Hepatocyte (in vitro differentiated cells): ENCODE data around the gene ELMO2. TPM values are rescaled to one million over a fixed set of nuclear protein-coding genes. Genes with fewer than 3 reads are reported as not detected.

Experiments
- DNase-seq: peaks from one replicate; pipeline ENCODE4 v3.0.0-alpha.2; 2016; ENCODE audit warnings: low spot score
- H2AFZ ChIP-seq: fragments of 200-600 bp; sonication (generic); 2 replicates; pipeline ENCODE4 v1.6.0; 2016; ENCODE audit warnings: antibody characterized with exemption, mild to moderate bottlenecking
- H3K27ac ChIP-seq: fragments of 200-600 bp; sonication (generic); 2 replicates; pipeline ENCODE4 v1.5.1; 2016; ENCODE audit warnings: mild to moderate bottlenecking
- H3K27me3 ChIP-seq: fragments of 200-600 bp; sonication (generic); 2 replicates; pipeline ENCODE4 v1.6.1; 2016
- H3K36me3 ChIP-seq: fragments of 200-600 bp; sonication (generic); replicated peaks from 2 replicates; pipeline ENCODE4 v1.5.1; 2016; ENCODE audit warnings: low read depth; ENCODE audit not compliant: insufficient read depth
- H3K4me1 ChIP-seq: fragments of 200-600 bp; sonication (generic); 2 replicates; pipeline ENCODE4 v1.5.1; 2016; ENCODE audit warnings: mild to moderate bottlenecking, moderate library complexity; ENCODE audit not compliant: insufficient read depth
- H3K4me2 ChIP-seq: fragments of 200-600 bp; sonication (generic); 2 replicates; pipeline ENCODE4 v1.6.0; 2016
- H3K4me3 ChIP-seq: fragments of 200-600 bp; sonication (generic); 2 replicates; pipeline ENCODE4 v1.5.1; 2016; ENCODE audit warnings: mild to moderate bottlenecking
- H3K79me2 ChIP-seq: fragments of 200-600 bp; sonication (generic); 2 replicates; pipeline ENCODE4 v1.6.0; 2017; ENCODE audit warnings: mild to moderate bottlenecking
- H3K9me2 ChIP-seq: fragments of 200-600 bp; sonication (generic); replicated peaks from 2 replicates; pipeline ENCODE4 v1.6.0; 2017; ENCODE audit warnings: mild to moderate bottlenecking; ENCODE audit not compliant: insufficient read depth
- H3K9me3 ChIP-seq: fragments of 200-600 bp; sonication (generic); 2 replicates; pipeline ENCODE4 v1.5.1; 2016; ENCODE audit warnings: low read depth, mild to moderate bottlenecking
- H4K20me1 ChIP-seq: fragments of 200-600 bp; sonication (generic); 2 replicates; pipeline ENCODE4 v1.6.0; 2016; ENCODE audit warnings: mild to moderate bottlenecking; ENCODE audit not compliant: insufficient read depth, poor library complexity, severe bottlenecking
- CTCF ChIP-seq: fragments of 200-600 bp; sonication (generic); IDR thresholded peaks from 2 replicates; pipeline ENCODE4 v1.5.1; 2016; ENCODE audit warnings: antibody characterized with exemption, mild to moderate bottlenecking; ENCODE audit not compliant: poor library complexity
- EZH2 ChIP-seq: fragments of 200-600 bp; sonication (generic); IDR thresholded peaks from 2 replicates; pipeline ENCODE4 v1.6.1; 2016; ENCODE audit warnings: antibody characterized with exemption, mild to moderate bottlenecking, borderline replicate concordance
- EZH2phosphoT487 ChIP-seq: fragments of 200-600 bp; sonication (generic); IDR thresholded peaks from one replicate; pipeline ENCODE4 v1.6.1; 2018; ENCODE audit warnings: antibody characterized with exemption, mild to moderate bottlenecking, low read depth, moderate library complexity; ENCODE audit not compliant: unreplicated experiment, severe bottlenecking
- WGBS: methylation state at CpG from one replicate; pipeline ENCODE4 v1.1.6; 2016; ENCODE audit warnings: low lambda C conversion rate; ENCODE audit errors: missing lambda C conversion rate; 5-methylcytosine and 5-hydroxymethylcytosine counted together
- polyA plus RNA-seq: library from polyadenylated mRNA; unstranded; fragments of >200 nt; fragmentation: Nextera tagmentation; extraction: Ambion mirVana; gene quantifications from 2 replicates; pipeline ENCODE4 v1.2.1, GENCODE V29; 2016
- total RNA-seq: library from RNA; depleted of rRNA; stranded (reverse); fragments of >200 nt; gene quantifications from 2 replicates; pipeline ENCODE4 v1.2.3, GENCODE V29; 2014

ELMO2 gene
- total and polyA plus RNA-seq, 2 experiments from 2014 or later = 35.0 to 42.3 TPM

DNA sequence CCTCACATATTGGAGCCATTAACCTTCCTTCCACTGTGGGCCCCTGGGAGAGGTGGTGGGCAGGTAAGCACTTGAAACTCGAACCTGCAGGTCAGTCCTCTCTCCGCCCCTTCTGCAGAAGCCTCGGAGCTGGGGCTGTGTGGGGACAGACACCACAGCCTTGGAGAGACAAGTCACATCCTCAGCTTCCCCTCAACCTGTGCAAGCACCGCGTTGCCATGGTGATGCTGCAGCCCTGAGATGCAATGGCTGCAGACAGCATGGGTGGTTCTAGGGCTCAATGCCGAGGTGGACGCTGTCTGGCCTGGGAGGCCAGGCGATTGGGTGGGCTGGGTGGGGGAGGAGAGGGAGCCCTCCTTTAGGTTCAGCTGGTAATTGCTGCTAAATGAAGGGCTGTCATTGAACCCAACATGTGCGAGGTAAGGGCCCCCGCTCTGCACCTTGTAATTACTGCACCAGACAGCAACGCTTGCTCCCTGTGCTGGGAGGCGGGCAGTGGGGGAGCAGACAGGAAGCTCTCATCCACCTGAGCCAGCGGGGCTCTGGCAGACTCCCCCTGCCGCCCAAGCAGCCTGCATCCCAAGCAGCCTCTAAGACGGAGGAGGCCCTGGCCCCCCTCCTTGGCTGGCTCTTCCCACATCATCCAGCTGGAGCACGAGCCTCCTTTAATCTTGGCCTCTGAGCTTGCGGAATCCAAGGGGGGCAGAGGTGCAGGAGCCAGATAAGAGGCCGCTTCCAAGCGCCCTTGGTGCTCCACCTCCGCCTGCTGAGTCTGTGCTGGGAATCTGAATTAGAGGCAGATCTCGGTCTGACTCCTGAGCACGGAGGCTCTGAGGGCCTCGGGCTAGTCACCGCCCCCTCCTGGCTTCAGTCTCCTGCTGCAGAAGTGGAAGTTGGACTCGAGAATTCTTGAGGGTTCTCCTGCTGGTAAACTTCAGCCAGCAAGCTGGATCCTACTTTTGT lies 58.3 kb downstream of the ELMO2 start:
- Histone ChIP-seq H3K4me2 (peak overlapping the region; percentile 56), H2AFZ (no peak overlapping the region), H3K9me3 (no peaks in the 10 kb centered on the region), H3K9me2 (no peaks in the 10 kb centered on the region), H3K27me3 (peaks cover 10% of the 10 kb centered on the region), H4K20me1 (no peaks in the 10 kb centered on the region), H3K79me2 (no peaks in the 10 kb centered on the region), H3K27ac (peak overlapping the region; percentile 43), H3K4me1 (peaks cover 27% of the 10 kb centered on the region), H3K36me3 (no peaks in the 10 kb centered on the region), H3K4me3 (no peak overlapping the region)
- TF ChIP-seq EZH2 (no peak), EZH2phosphoT487 (no peak), CTCF (peak; percentile 23)
- 36% methylated on average over 23 of the region's 25 CpGs for WGBS
- peak; percentile 63 for DNase-seq

GRCh38 chr20:46346770-46347169 lies 59.6 kb downstream of the ELMO2 start:
- no peak overlapping the region for H3K4me2 ChIP-seq
- H3K27me3 ChIP-seq = peaks cover 23% of the 10 kb centered on the region
- H3K4me3 ChIP-seq = no peak overlapping the region
- H3K27ac ChIP-seq = no peak overlapping the region
- H3K9me3 ChIP-seq = no peaks in the 10 kb centered on the region
- no peaks in the 10 kb centered on the region for H3K79me2 ChIP-seq
- TF ChIP-seq CTCF (no peak), EZH2 (no peak), EZH2phosphoT487 (no peak)
- no peaks in the 10 kb centered on the region for H4K20me1 ChIP-seq
- no peak for DNase-seq
- H2AFZ ChIP-seq = no peak overlapping the region
- H3K4me1 ChIP-seq = peaks cover 27% of the 10 kb centered on the region
- H3K9me2 ChIP-seq = no peaks in the 10 kb centered on the region
- no peaks in the 10 kb centered on the region for H3K36me3 ChIP-seq
- 92% methylated on average over 8 of the region's 8 CpGs for WGBS

DNA sequence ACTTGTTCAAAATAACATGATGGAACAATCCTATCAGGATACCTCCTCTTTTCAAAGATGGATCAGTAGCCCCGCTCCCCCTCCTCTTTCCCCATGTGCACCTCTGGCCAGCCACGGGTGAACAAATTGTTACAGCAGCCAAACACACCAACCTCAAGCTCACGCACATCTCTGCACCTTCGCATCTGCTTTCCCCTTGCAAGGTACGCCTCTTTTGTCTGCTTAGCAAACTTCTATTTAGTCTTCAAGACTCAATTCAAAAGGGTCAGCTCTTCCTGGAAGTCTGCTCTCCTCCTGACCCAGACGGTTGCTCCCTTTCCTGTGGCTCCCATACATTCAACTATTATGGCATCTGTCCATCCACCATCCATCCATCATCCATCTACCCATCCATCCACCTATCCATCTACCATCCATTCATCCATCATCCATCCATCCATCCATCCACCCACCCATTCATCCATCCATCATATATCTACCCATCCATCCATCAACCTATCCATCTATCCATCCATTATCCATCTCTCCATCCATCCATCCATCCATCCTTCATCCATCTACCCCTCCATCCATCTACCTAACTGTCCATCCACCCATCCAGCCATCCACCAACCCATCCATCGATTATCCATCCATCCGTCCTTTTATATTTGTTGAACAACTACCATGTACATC lies 61.8 kb downstream of the ELMO2 start:
- H3K36me3 ChIP-seq = no peaks in the 10 kb centered on the region
- H3K4me3 ChIP-seq = no peak overlapping the region
- H3K9me2 ChIP-seq = no peaks in the 10 kb centered on the region
- no peaks in the 10 kb centered on the region for H3K9me3 ChIP-seq
- WGBS = 75% methylated on average over 8 of the region's 8 CpGs
- no peak for DNase-seq
- H2AFZ ChIP-seq = no peak overlapping the region
- H3K4me2 ChIP-seq = no peak overlapping the region
- H3K27ac ChIP-seq = no peak overlapping the region
- peaks cover 13% of the 10 kb centered on the region for H3K4me1 ChIP-seq
- no peaks in the 10 kb centered on the region for H4K20me1 ChIP-seq
- H3K79me2 ChIP-seq = no peaks in the 10 kb centered on the region
- TF ChIP-seq EZH2 (no peak), EZH2phosphoT487 (no peak), CTCF (no peak)
- peaks cover 33% of the 10 kb centered on the region for H3K27me3 ChIP-seq
